COLO829 (cell line): Measurements from ENCODE around the gene PORCN.
"Not testable (repeated sequence)": the region's sequence is repeated elsewhere in the genome, so short reads cannot be mapped to it uniquely, and the experiment has no call there.

Experiments
- DNase-seq: peaks from one replicate; pipeline ENCODE4 v3.0.0; 2012; ENCODE audit warnings: low spot score

Gene PORCN

DNA sequence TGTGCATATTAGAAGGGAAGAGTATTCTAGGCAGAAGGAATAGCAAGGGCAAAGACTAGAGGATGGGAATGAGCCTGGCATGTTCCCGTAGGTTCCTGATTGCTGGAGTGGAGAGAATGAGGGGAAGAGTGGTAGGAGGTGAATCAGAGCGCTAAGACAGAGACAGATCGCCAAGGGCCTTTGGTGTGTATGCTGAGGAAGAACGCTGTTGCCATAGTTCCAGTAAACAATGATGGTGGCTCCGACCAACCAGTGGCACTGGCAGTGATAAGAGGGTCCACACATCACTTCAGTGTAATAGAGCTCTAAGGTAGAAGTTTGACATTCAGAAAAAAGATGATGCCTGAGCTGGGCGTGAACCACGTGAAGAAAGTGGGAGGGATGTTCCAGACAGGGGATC lies 31.7 kb downstream of the PORCN start:
- DNase-seq, result no peak

DNA sequence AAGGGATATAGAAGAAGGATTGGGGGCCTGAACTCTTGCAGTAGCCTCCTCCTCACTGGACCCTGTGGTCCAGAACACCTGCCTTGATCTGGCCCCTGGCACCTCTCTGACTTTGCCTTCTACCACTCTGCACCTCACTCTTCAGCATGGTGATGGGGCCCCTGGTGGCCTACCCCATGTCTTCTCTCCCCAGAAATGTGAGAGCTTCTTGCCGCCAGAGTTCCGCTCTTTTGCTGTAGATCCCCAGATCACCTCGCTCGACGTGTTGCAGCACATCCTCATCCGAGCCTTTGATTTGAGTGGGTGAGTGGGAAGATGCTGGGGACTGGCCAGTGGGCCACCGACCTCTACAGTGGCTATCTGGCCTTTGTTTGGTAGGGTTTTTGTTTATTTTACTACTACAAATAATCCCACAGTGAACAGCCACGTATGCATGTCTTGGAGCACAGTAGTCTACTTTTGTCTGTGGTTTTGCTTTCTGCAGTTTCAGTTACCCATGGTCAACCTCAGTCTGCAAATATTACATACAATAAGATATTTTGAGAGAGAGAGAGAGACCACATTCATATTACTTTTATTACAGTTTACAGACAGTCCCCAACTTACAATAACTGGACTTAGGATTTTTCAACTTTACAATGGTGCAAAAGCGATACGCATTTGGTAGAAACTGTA lies 32.5 kb downstream of the PORCN start:
- no peak for DNase-seq

DNA sequence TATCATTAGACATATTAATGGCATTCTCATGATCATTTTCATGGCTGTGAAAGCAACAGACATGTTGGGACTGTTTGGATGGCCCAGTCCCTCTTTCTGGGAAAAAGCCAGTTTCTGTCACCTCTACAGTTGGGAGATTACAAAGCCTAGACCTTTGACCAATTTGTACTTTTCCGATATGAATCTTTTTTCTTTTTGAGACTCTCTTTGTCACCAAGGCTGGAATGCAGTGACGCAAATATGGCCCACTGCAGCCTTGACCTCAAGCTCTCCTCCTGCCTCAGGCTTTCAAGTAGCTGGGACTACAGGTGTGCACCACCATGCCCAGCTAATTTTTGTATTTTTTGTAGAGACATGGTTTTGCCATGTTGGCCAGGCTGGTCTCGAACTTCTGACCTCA lies 40.1 kb downstream of the PORCN start:
- no peak for DNase-seq

DNA sequence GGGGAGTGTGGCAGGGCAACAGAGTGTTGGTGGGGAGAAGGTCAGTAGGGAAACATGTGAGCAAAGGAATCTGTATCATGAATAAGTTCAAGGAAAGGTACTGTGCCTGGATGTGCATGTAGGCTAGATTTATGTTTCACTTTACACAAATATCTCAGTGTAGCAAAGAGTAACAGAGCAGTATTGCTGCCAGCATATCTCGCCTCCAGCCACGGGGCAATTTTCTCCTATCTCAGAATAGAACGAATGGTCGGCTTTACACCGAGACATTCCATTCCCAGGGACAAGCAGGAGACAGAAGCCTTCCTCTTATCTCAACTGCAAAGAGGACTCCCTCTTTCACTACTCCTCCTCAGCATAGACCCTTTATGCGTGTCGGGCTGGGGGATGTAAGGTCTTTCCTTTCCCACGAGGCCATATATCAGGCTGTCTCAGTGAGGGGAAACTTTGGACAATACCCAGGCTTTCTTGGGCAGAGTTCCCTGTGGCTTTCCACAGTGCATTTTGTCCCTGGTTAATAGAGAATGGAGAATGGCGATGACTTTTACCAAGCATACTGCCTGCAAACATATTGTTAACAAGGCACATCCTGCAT lies 47.0 kb downstream of the PORCN start:
- not testable (repeated sequence) for DNase-seq

DNA sequence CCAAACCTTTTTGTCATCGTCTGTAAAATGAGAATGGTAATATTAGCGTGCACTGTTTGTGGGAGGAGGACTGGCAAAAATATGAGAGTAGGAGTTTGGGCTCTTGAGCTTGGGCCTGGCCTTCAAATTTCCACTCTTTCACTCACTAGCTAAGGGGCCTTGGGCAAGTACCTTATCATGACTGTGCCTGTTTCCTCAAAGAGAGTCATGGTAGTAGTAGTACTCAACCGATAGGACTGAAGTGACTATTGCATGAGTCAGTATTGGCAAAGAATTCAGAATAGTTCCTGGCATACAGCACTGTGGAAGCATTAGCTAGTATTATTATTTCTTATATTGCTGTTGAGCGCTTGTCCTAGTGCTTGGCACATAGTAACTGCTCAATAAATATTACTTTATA lies 49.5 kb downstream of the PORCN start:
- DNase-seq, result no peak

DNA sequence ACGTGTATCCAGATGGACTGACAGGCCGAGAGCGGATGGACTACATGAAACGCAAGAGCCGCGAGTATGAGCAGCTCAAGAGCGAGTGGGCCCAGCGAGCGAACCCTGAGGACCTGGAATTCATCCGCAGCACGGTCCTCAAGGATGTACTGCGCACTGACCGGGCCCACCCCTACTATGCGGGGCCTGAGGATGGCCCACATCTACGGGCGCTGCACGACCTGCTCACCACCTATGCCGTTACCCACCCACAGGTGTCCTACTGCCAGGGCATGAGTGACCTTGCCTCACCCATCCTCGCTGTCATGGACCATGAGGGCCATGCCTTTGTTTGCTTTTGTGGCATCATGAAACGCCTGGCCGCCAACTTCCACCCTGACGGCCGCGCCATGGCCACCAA lies 50.8 kb downstream of the PORCN start:
- no peak for DNase-seq

DNA sequence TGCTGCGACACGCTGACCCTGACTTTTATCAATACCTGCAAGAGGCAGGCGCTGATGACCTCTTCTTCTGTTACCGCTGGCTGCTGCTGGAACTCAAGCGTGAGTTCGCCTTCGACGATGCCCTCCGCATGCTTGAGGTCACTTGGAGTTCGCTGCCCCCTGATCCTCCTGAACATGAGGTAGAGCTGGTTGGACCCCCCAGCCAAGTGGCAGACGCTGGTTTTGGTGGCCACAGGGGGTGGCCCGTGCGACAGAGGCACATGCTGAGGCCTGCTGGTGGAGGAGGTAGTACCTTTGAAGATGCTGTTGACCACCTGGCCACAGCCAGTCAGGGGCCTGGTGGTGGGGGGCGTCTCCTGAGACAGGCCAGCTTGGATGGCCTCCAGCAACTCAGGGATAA lies 51.3 kb downstream of the PORCN start:
- no peak for DNase-seq

DNA sequence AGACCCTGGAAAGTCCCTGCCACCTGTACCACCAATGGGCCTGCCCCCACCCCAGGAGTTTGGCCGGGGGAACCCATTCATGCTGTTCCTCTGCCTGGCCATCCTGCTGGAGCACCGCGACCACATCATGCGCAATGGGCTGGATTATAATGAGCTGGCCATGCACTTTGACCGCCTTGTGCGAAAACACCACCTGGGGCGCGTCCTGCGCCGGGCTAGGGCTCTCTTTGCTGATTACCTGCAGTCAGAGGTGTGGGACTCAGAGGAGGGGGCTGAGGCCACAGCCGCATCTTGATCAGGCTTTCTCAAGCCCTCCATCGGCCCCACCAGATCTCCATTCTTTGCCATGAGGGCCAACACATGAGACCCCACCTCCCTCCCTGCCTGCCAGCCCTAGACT lies 51.9 kb downstream of the PORCN start:
- DNase-seq, result no peak

DNA sequence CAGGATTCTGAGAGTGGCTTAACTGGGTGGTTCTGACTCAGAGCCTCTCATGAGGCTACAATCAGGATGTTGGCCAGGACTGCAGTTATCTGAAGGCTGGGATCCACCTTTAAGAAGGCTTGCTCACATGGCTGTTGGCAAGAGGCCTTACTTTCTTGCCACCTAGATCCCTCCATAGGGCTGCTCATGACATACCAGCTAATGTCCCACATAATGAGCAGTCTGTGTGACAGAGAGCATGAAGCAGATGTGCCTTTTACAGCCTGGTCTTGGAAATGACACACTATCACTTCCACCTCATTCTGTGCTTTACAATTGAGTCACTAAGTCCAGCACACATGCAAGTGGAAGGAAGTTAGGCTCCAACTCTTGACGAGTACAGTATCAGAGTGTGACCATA lies 61.2 kb downstream of the PORCN start:
- no peak for DNase-seq
